Measurements from ENCODE around the gene SYT17.

- TF ChIP-seq CTCF (IDR thresholded peaks at IDR 0.05) (no peak), POLR2A (IDR thresholded peaks at IDR 0.05) (no peak), EP300 (IDR thresholded peaks at IDR 0.05) (no peak), POLR2AphosphoS5 (IDR thresholded peaks at IDR 0.05) (no peak)
Measured at GRCh38 chr16:19142939-19143598, 25.0 kb upstream of the SYT17 start.
